GM12892 (cell line): ENCODE results near the gene RGL4. TPM values are rescaled to one million over a fixed set of nuclear protein-coding genes. Genes with fewer than 3 reads are reported as not detected.
A peak's percentile ranks its signal among the peaks of the same experiment; 100 is the strongest.
"Not testable (repeated sequence)": the region's sequence is repeated elsewhere in the genome, so short reads cannot be mapped to it uniquely, and the experiment has no call there.

Experiments used
- DNase-seq: peaks from one replicate; pipeline ENCODE4 v3.0.0; 2011; ENCODE audit not compliant: insufficient read length
- FAIRE-seq: peaks from 2 replicates; lab custom pipeline; 2011; peaks lifted over from hg19 to GRCh38; lab: Jason Lieb, UNC
- POLR2A ChIP-seq: IDR thresholded peaks from 2 replicates; pipeline ENCODE4 v1.6.1; 2011; ENCODE audit warnings: low read depth, low read length, control low read depth
- POLR2AphosphoS5 ChIP-seq: IDR thresholded peaks from 2 replicates; pipeline ENCODE4 v1.6.1; 2011; ENCODE audit warnings: low read depth, low read length, control low read depth
- TAF1 ChIP-seq: IDR thresholded peaks from 2 replicates; pipeline ENCODE4 v1.6.1; 2011; ENCODE audit warnings: low read depth, mild to moderate bottlenecking, control low read depth, low read length, borderline replicate concordance
- polyA plus RNA-seq: library from polyadenylated mRNA; unstranded; fragments of >200 nt; gene quantifications from one replicate; pipeline ENCODE4 v1.2.1, GENCODE V29; 2012; ENCODE audit warnings: missing spikeins, inconsistent platforms; ENCODE audit not compliant: missing spikeins

Gene RGL4, protein sequence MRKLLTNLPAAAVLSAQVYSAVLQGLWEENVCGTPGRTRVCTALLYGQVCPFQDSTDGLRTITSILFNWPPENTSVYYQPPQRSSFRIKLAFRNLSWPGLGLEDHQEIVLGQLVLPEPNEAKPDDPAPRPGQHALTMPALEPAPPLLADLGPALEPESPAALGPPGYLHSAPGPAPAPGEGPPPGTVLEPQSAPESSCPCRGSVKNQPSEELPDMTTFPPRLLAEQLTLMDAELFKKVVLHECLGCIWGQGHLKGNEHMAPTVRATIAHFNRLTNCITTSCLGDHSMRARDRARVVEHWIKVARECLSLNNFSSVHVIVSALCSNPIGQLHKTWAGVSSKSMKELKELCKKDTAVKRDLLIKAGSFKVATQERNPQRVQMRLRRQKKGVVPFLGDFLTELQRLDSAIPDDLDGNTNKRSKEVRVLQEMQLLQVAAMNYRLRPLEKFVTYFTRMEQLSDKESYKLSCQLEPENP
- polyA plus RNA-seq: 3.5 TPM

DNA sequence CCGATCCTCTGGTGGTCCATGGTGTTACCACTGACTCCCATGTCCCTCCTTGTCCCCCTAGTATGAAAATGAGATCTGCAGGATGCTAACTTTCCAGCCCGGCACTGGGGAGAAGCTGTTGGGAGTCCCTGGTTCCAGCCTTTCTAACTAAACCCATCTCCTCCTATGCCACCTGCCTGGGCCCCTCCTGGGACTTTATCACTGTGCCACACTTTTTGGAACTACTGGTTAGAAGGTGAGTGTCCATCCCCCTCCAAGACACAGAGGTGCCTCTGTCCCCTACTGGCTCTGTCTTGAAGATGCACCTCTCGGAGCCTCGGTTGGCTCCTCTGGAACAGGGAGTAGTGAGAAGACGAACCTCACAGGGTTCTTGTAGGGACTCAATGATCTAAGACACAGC is at the start of gene RGL4:
Gene RGL4 (plus strand): TSS at position 301 of the 400 bp plus-strand sequence. CDS start 1,018 bp downstream, outside the sequence.
- DNase-seq (no peak), FAIRE-seq (no peak)
- TF ChIP-seq POLR2AphosphoS5 (no peak), TAF1 (no peak), POLR2A (no peak)

DNA sequence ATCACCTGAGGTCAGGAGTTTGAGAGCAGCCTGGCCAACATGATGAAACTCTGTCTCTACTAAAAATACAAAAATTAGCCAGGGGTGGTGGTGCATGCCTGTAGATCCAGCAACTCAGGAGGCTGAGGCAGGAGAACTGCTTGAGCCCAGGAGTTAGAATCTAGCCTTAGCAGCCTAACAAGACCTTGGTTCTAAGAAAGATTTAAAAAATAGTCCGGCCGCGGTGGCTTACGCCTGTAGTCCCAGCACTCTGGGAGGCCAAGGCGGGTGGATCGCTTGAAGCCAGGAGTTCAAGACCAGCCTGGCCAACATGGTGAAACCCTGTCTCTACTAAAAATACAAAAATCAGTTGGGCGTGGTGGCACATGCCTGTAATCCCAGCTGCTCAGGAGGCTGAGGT is 44.3 kb upstream of the RGL4 start:
- not testable (repeated sequence) for FAIRE-seq, DNase-seq

DNA sequence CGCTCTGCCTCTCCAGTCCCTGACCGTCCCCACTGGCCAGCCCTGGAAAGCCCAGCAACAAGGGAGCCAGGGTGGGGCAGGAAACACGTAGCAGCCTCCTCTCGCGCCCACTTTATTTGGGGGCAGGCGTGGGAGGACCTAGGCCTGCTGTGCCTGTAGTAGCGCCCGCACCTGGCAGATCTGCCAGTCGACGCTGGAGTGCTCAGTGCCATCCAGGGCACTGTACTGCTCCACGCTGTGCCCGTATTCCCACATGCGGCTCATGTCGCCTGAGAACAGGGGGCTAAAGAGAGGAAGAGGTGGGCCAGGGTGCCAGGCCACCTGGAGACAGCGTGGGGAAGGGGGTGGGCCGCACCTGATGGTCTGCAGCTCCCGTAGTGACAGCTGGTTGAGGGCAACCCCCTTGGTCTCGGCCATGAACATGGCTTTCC is 41.7 kb upstream of the RGL4 start:
- no peak for TF ChIP-seq POLR2AphosphoS5
- TF ChIP-seq TAF1: no peak
- no peak for TF ChIP-seq POLR2A
- no peak for FAIRE-seq

DNA sequence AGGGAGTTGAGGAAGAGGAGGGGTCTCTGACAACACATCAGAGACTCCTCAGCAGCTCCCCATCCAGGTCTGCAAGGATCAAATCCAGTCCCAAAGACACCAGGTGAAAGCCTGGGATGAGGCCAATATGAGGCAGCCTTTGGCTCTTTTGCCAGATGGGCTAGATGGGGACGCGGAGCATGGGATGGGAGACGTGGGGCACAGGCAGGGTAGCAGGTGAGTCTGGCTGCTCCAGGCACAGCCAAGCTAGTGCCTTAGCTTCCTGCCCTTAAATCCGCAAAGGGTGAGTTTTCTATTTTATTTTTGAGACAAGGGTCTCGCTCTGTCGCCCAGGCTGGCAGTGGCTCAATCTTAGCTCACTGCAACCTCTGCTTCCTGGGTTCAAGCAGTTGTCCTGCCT is 39.1 kb upstream of the RGL4 start:
- no peak for DNase-seq
- TF ChIP-seq POLR2AphosphoS5: no peak
- no peak for TF ChIP-seq TAF1
- TF ChIP-seq POLR2A: no peak
- FAIRE-seq: no peak

More for the DNA sequence above, 41.7 kb upstream of the RGL4 start:
- no peak for DNase-seq

DNA sequence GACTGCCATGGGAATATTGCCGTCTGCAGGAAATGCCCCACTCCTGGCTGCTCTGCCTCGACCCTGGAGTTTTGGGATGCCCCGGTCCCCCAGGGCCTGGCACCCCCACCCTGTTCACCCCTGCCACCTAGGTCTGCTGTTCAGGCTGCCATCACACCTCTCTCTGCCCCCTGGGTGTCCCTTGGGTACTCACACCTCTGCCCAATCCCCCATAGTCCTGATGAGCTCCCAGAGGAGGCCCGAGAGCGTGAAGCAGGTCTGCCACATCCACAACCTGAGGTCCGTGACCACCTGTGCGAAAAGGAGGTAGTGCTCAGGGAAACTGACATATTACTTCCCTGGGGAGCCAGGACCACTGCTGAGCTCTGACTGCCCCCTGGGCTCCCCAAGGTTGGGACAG is 38.5 kb upstream of the RGL4 start:
- no peak for FAIRE-seq
- DNase-seq: no peak
- TF ChIP-seq TAF1 (no peak), POLR2A (no peak), POLR2AphosphoS5 (no peak)

DNA sequence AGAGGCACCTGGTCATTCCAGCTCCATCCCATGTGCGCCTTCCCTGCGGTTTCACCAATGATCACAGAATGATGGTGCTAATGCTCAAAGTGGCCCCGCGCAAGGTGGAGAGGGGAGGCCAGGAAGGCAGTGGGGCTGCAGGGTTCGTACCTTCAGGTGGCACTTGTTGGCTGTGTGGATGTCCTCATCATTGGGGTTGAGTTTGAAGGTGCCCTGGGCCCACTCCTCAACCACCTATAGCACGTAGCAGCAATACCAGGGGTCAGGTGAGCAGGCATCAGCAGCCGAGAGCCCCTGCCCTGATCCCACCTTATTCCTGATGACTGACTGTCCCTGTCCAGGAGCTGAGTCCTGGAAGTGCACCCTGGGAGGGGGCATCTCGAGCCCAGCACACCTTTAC is 38.1 kb upstream of the RGL4 start:
- DNase-seq (no peak), FAIRE-seq (no peak)
- TF ChIP-seq POLR2A (no peak), TAF1 (no peak), POLR2AphosphoS5 (no peak)

DNA sequence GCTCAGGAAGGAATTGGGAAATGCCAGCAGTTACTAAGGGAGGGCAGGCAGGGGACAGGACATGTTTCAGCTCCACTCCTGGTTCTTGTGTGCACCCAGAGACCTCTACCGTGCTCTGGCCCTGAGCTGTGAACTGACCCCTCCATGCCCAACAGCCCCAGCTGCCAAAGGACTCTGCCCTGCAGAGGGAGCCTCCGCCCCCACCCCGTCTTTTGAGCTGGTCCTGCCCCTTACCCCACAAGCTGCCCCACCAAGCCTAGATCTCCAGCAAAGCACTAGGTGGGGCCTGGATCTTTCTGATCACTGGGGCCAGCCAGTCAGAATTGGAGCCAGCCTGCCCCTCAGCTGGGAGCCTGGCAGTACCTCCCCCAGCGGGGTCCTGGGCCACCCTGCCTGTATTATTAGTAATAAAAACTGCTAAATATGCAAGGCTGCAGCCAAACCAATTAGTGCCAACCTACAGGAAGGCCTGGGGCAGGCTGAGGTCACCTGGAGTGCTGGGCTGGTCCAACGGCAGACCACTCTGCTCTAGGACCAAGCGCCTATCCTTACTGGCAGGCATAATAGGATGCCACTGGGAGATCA is 34.8 kb upstream of the RGL4 start:
- no peak for DNase-seq
- no peak for FAIRE-seq
- TF ChIP-seq POLR2A (no peak), TAF1 (no peak), POLR2AphosphoS5 (no peak)

DNA sequence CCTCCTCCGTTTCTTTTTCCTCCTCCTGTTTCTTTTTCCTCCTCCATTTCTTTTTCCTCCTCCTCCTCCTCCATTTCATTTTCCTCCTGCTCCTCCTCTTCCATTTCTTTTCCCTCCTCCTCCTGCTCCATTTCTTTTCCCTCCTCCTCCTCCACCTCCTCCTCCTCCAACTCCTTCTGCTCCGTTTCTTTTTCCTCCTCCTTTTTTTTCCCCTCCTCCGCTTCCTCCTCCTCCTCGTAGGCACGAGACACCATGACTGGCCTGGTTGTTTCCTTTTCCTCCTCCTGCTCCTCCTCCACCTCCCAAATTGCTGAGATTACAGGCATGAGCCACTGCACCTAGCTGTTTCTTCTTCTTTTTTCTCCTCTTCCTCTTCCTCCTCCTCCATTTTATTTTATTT is 33.1 kb upstream of the RGL4 start:
- FAIRE-seq (no peak), DNase-seq (no peak)
- TF ChIP-seq POLR2A: no peak
- TF ChIP-seq POLR2AphosphoS5: no peak
- no peak for TF ChIP-seq TAF1

DNA sequence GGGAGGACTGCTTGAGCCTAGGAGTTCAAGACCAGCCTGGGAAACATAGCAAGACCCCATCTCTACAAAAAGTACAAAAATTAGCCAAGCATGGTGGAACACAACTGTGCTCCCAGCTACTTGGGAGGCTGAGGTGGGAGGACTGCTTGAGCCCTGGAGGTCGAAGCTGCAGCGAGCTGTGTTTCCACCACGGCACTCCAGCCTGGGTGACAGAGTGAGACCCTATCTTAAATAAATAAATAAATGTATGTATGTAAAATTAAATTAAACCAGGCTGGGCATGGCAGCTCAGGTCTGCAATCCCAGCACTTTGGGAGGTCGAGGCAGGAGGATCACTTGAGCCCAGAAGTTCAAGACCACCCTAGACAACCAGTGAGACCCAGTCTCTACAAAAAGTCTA is 30.4 kb upstream of the RGL4 start:
- not testable (repeated sequence) for FAIRE-seq

DNA sequence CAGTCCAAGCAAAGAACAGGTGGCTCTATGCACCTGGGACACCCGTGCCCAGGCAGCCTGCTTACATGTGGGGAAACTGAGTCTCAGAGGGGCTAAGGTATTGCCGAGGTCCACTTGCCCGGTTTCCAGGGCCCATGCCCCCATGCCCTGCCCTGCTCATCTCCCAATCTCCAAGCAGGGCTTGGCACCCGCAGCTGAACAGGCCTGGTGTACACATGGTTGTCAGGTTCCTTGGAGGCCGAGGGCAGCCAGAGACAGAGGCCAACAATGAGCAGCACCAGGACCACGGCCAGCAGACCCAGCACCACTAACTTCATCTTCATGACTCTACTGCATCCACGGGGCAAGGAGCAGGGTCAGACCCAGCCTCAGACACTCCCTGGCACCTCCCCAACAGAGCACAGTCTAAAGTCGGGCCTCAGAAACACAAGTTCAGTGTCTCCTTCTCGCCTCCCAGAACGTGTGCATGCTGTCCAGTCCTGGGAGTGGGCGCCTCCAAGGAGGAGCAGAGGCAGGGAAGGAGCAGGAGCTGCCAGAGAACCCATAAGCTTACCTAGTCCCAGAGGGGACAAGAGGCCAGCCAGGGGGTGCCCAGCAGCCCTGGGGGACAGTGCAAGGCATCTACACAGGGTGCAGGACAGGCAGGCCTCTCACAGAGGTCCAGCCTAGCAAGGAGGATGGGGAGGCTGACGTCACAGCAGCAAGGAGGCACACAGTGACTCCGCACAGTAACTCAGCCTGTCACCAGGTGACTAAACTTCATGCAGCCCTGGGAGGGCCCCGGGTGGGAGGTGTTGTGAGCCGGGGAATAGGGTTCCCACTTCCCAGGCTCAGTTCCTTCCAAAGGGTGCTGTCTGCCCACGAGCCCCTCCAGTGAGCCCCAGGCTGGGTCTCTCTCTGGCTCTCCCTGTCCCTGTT is 20.2 kb upstream of the RGL4 start:
- TF ChIP-seq TAF1: no peak
- no peak for TF ChIP-seq POLR2A
- no peak for TF ChIP-seq POLR2AphosphoS5
- DNase-seq: no peak
- FAIRE-seq: no peak

More for the DNA sequence above, 30.4 kb upstream of the RGL4 start:
- not testable (repeated sequence) for DNase-seq

DNA sequence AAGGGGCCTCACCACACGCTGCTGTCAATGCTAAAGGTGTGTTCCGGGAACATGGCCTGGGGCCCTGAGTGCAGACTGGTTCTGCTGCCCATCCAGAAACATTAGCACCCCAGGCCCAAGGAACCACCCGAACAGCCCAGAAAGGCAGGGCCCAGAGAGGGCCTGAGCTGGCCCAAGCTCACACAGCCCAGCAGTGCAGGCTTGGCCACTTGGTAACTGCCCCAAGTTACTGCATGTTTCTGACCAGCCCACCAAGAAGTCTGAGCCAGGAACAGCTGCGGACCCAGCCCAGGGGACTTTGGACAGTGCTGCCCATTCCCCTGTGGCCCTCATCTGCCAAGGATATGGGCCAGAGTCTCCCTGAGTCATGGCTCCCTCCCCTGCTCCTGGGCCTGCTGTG is 19.4 kb upstream of the RGL4 start:
- not testable (repeated sequence) for DNase-seq
- peak; percentile 54 for FAIRE-seq

DNA sequence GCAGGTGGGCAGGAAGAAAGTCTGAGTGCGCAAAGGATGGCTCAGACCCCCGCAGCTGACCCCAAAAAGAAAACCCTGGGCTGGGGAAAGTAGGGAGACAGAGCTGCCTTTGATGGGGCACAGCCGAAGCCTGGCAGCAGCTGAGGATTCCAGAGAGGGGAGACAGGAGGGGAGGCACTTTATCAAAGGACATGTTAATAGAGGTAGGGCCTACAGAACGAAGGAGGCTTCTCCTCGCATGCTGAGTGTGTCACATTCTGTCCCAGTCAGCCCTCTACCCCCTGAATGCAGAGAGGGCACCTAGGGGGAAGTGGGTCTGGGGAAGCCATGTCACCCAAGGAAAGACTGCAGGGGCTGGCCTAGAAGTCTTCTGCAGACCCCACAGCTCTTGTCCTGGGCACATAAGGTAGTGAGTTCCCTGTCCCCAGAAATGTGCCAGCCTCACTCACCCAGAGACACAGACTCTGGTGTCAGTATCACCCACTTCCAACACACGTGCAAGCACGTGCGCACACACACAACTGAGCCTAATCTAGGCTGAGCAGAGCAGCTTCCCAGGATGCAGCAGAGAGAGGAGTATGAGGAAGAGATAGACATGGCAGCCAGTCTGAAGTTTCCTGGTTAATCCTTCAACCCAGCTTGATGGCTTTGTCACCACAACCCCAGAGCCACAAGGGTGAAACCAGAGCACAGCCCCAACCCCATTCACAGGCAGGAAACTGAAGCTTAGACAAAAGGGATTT is 18.3 kb upstream of the RGL4 start:
- FAIRE-seq, DNase-seq: not testable (repeated sequence)
